ENCODE results near the gene SLC22A15.

Gene SLC22A15

GRCh38 chr1:116099379-116099778 is 123.1 kb downstream of the SLC22A15 start:
- no peak for DNase-seq (ENCODE audit: low read depth, low spot score)

GRCh38 chr1:116099919-116100318 is 123.6 kb downstream of the SLC22A15 start:
- DNase-seq (ENCODE audit: low read depth, low spot score) = no peak

GRCh38 chr1:116104667-116105066 is 128.4 kb downstream of the SLC22A15 start:
- DNase-seq (ENCODE audit: low read depth, low spot score) = no peak

- DNase-seq (ENCODE audit: low read depth, low spot score) = no peak
These were observed 129.7 kb downstream of the SLC22A15 start for GRCh38 chr1:116105996-116106395.

- DNase-seq (ENCODE audit: low read depth, low spot score) = no peak
These were observed 130.3 kb downstream of the SLC22A15 start for GRCh38 chr1:116106646-116107045.

- DNase-seq (ENCODE audit: low read depth, low spot score) = no peak
These were observed 131.1 kb downstream of the SLC22A15 start for GRCh38 chr1:116107371-116107770.

- DNase-seq (ENCODE audit: low read depth, low spot score) = no peak
These were observed 134.5 kb downstream of the SLC22A15 start, which contains the start of gene MAB21L3 for GRCh38 chr1:116110567-116111523. Gene MAB21L3 (plus strand): TSS chr1:116111399. CDS start chr1:116112616, 1,217 bp downstream.

- no peak for DNase-seq (ENCODE audit: low read depth, low spot score)
These were observed 135.3 kb downstream of the SLC22A15 start for GRCh38 chr1:116111524-116112021.

- DNase-seq (ENCODE audit: low read depth, low spot score) = no peak
These were observed 136.3 kb downstream of the SLC22A15 start for GRCh38 chr1:116112388-116113140.

- no peak for DNase-seq (ENCODE audit: low read depth, low spot score)
These were observed 137.3 kb downstream of the SLC22A15 start for GRCh38 chr1:116113615-116114014.

GRCh38 chr1:116115476-116116439 is 139.4 kb downstream of the SLC22A15 start:
- peak; percentile 55 for DNase-seq (ENCODE audit: low read depth, low spot score)

GRCh38 chr1:116118471-116118870 is 142.2 kb downstream of the SLC22A15 start:
- DNase-seq (ENCODE audit: low read depth, low spot score) = no peak

All from astrocyte of the hippocampus (primary cell).